Panc1 (cell line): ENCODE results near the gene NQO1.

Source experiments
- CTCF ChIP-seq: fragments of 450-650 bp; IDR thresholded peaks from 2 replicates; pipeline ENCODE4 v1.5.1; 2017; ENCODE audit warnings: mild to moderate bottlenecking
- TCF7L2 ChIP-seq: IDR thresholded peaks from 2 replicates; pipeline ENCODE4 v1.6.1; 2011; ENCODE audit warnings: mild to moderate bottlenecking, low read depth, low read length, inconsistent platforms

DNA sequence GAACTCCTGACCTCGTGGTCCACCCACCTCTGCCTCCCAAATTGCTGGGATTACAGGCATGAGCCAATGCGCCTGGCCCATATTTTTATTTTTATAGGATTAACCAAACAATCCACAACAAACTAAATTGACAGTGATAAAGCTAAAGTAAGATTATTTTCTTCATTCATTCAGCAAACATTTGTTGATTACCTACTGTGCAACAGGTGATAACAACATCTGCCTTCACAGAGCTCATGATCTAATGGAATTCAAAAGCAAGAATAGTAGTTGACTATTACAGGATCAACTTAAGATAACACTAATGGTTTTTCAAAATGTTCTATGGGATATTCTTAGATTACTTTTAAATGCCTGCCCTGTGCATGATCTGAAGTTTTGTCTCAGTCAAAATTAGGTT is 37.8 kb downstream of the NQO1 start:
- TF ChIP-seq TCF7L2: no peak
- no peak for TF ChIP-seq CTCF
